HepG2 (cell line): ENCODE data around the gene TAOK3. TPM values are rescaled to one million over a fixed set of nuclear protein-coding genes. Genes with fewer than 3 reads are reported as not detected.
A peak's percentile ranks its signal among the peaks of the same experiment; 100 is the strongest.

ENCODE experiments used
- ATAC-seq: fragments of 200-7000 bp; cut with Tn5 transposase; 3 replicates; pipeline ENCODE4 v1.9.1; 2020; ENCODE audit warnings: mild to moderate bottlenecking, moderate library complexity
- BruUV-seq: library from RNA; stranded (reverse); fragments of 400-500 nt; replicated peaks from 2 replicates; lab custom pipeline; 2021; lab: Mats Ljungman, UMichigan
- CTCF ChIA-PET: fragments of 300-600 bp; formaldehyde crosslinking; extraction: SDS; loops from one replicate; lab custom pipeline; 2021; ENCODE audit warnings: low total read pairs, inconsistent platforms, low intra/inter-chr PET ratio; lab: Yijun Ruan, JAX
- POLR2A ChIA-PET: fragments of 350-600 bp; sonication (Branson Sonifier 250); formaldehyde crosslinking; loops from one replicate; lab custom pipeline; 2020; ENCODE audit warnings: antibody characterized with exemption, inconsistent platforms; lab: Yijun Ruan, JAX
- DNase-seq: peaks from one replicate; pipeline ENCODE4 v3.0.0-alpha.2; 2015; ENCODE audit warnings: low spot score
- FAIRE-seq: peaks from 3 replicates; lab custom pipeline; 2011; peaks lifted over from hg19 to GRCh38; lab: Jason Lieb, UNC
- H2AFZ ChIP-seq: one replicate; pipeline ENCODE4 v1.6.1; 2011; ENCODE audit warnings: low read length, inconsistent platforms
- H3K27ac ChIP-seq: fragments of 300-600 bp; 3 replicates; pipeline ENCODE4 v1.8.0; 2011; ENCODE audit warnings: mixed run types, mild to moderate bottlenecking, mixed read lengths, low read length, inconsistent platforms; ENCODE audit not compliant: insufficient read depth; ENCODE audit errors: extremely low read length
- H3K27me3 ChIP-seq, 2 experiments: fragments of 200-600 bp in 1 of 2; 2 replicates in 1 of 2; 3 replicates in 1 of 2; pipeline versions ENCODE4 v1.6.0 to v1.8.0; 2011; ENCODE audit warnings: low read length in 2 of 2, mild to moderate bottlenecking in 2 of 2, moderate library complexity in 2 of 2, inconsistent platforms in 1 of 2; ENCODE audit not compliant: insufficient read depth in 2 of 2, control insufficient read depth in 1 of 2
- H3K36me3 ChIP-seq, 2 experiments: fragments of 200-600 bp in 1 of 2; replicated peaks in 1 of 2; 2 replicates in 1 of 2; 3 replicates in 1 of 2; pipeline versions ENCODE4 v1.5.1 to v1.8.0; 2011; ENCODE audit warnings: low read length in 2 of 2, inconsistent platforms in 1 of 2; ENCODE audit not compliant: insufficient read depth in 2 of 2, control insufficient read depth in 1 of 2
- H3K4me1 ChIP-seq: 2 replicates; pipeline ENCODE4 v1.5.1; 2012; ENCODE audit warnings: low read length, inconsistent platforms; ENCODE audit not compliant: insufficient read depth
- H3K4me2 ChIP-seq: 2 replicates; pipeline ENCODE4 v1.6.0; 2011; ENCODE audit warnings: low read depth, low read length, inconsistent platforms
- H3K4me3 ChIP-seq, 3 experiments: fragments of 200-600 bp in 1 of 3; sonication (generic), shearing (Covaris generic) in 1 of 3; replicated peaks in 1 of 3; 2 replicates each; pipeline ENCODE4 v1.5.1; 2011 to 2016; ENCODE audit warnings: low read length in 3 of 3, inconsistent platforms in 2 of 3, low read depth in 2 of 3, mild to moderate bottlenecking in 2 of 3, control low read depth in 1 of 3, mixed read lengths in 1 of 3; ENCODE audit not compliant: insufficient read depth in 1 of 3
- H3K79me2 ChIP-seq: one replicate; pipeline ENCODE4 v1.6.1; 2011; ENCODE audit warnings: low read length, inconsistent platforms; ENCODE audit not compliant: insufficient read depth
- H3K9ac ChIP-seq: 2 replicates; pipeline ENCODE4 v1.6.0; 2011; ENCODE audit warnings: mild to moderate bottlenecking, low read depth, low read length, inconsistent platforms; ENCODE audit not compliant: insufficient read depth
- H3K9me3 ChIP-seq: 2 replicates; pipeline ENCODE4 v1.5.1; 2012; ENCODE audit warnings: mild to moderate bottlenecking, low read length
- H4K20me1 ChIP-seq: 2 replicates; pipeline ENCODE4 v1.6.0; 2011; ENCODE audit warnings: inconsistent platforms, mild to moderate bottlenecking, low read length, moderate library complexity; ENCODE audit not compliant: insufficient read depth
- FOXM1 ChIP-seq: sonication (generic); formaldehyde crosslinking; IDR thresholded peaks from 2 replicates; pipeline ENCODE4 v1.5.0; 2020; ENCODE audit warnings: missing genetic modification reagents
- GFI1 ChIP-seq: sonication (generic); formaldehyde crosslinking; IDR thresholded peaks from 2 replicates; pipeline ENCODE4 v1.5.0; 2020; ENCODE audit warnings: missing genetic modification reagents, mild to moderate bottlenecking, borderline replicate concordance
- ZNF367 ChIP-seq: sonication (generic); formaldehyde crosslinking; IDR thresholded peaks from 2 replicates; pipeline ENCODE4 v1.4.0; 2020; ENCODE audit warnings: missing genetic modification reagents, borderline replicate concordance
- ZNF660 ChIP-seq: sonication (generic); formaldehyde crosslinking; IDR thresholded peaks from 2 replicates; pipeline ENCODE4 v1.5.1; 2020; ENCODE audit warnings: mild to moderate bottlenecking, low read depth, missing genetic modification reagents, borderline replicate concordance
- WGBS: methylation state at CpG from one replicate; pipeline ENCODE4 v1.1.6; 2017; ENCODE audit warnings: low lambda C conversion rate; 5-methylcytosine and 5-hydroxymethylcytosine counted together
- in situ Hi-C: cut with HindIII; loops from 2 replicates; pipeline ENCODE4 v1.10.0; 2017; ENCODE audit warnings: low pct_unique_long_range_greater_than_20kb; ENCODE audit not compliant: extremely low pct_ligation_motif_present
- intact Hi-C: fragments of 100-400 bp; cut with micrococcal nuclease; formaldehyde crosslinking; loops from one replicate; pipeline ENCODE4 v1.10.0; 2022; ENCODE audit not compliant: unreplicated experiment
- polyA plus RNA-seq, 8 experiments: library from polyadenylated mRNA; depleted of rRNA in 3 of 8; stranded (reverse) in 7 of 8; unstranded in 1 of 8; fragments of >200 nt; fragmentation: Illumina TruSeq in 4 of 8; extraction: Trizol in 4 of 8; gene quantifications; 2 replicates each; pipeline versions ENCODE4 v1.2.1 to v1.2.3, GENCODE V29; 2011 to 2016; ENCODE audit warnings: low read depth in 4 of 8, missing spikeins in 1 of 8, mixed read lengths in 1 of 8; ENCODE audit not compliant: insufficient read depth in 1 of 8
- total RNA-seq, 5 experiments: library from RNA; depleted of rRNA; stranded (reverse); fragments of >200 nt; fragmentation: Illumina TruSeq; extraction: Trizol; gene quantifications; 2 replicates each; pipeline ENCODE4 v1.2.3, GENCODE V29; 2016; ENCODE audit warnings: low read depth in 1 of 5
- TF ChIP-seq, protein P1 (sequence below): fragments of 450-650 bp; IDR thresholded peaks from 2 replicates; pipeline ENCODE4 v1.6.1; 2016
- TF ChIP-seq, protein P2 (sequence below): sonication (generic); formaldehyde crosslinking; IDR thresholded peaks from 2 replicates; pipeline ENCODE4 v1.4.0; 2020; ENCODE audit warnings: missing genetic modification reagents
- TF ChIP-seq, protein P3 (sequence below): sonication (generic); formaldehyde crosslinking; IDR thresholded peaks from 2 replicates; pipeline ENCODE4 v1.4.0; 2020; ENCODE audit warnings: mild to moderate bottlenecking, low read depth, missing genetic modification reagents
- TF ChIP-seq, protein P4 (sequence below): IDR thresholded peaks from 2 replicates; pipeline ENCODE4 v1.6.1; 2016; ENCODE audit warnings: low read depth, borderline replicate concordance

Gene TAOK3
- total and polyA plus RNA-seq, 2 of the 13 experiments (the other 11 are each of a cell fraction or from before 2014, with no cell fraction given), result 10.4 to 12.3 TPM

DNA sequence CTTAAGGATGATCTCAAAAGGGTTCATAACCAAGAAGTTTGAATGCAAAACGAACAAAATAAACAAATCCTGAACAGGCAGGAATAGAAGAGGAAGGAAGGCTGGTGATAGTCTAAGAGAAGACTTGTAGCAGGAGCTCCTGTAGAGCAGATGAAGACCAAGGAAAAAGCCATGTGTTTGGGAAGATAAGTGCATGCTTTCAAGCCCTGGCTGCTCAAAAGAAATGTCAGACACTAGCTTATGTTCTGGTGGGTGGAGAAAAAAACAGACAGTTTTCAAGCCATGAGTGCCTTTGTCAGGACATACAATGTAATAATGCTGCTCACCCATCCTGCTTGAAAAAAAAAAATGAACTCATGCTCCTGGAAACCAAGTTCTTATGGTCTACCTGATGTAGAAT, 27.4 kb downstream of the TAOK3 start:
- in situ Hi-C loops (no loop called here), intact Hi-C loops (no loop called here)
- POLR2A ChIA-PET, result no interaction called here
- no peak for FAIRE-seq
- no peaks in the 10 kb centered on the region for H3K36me3 ChIP-seq
- peaks cover 13% of the 10 kb centered on the region for H3K4me1 ChIP-seq
- no peak for ATAC-seq
- no peaks in the 10 kb centered on the region for H3K27me3 ChIP-seq
- peaks cover 2% of the 10 kb centered on the region for H3K79me2 ChIP-seq
- no peak overlapping the region for H3K27ac ChIP-seq
- BruUV-seq, result no TSS peak
- H2AFZ ChIP-seq, result no peak overlapping the region
- WGBS, result 87% methylated on average over 1 of the region's 1 CpG
- H3K4me3 ChIP-seq, result no peak overlapping the region
- H4K20me1 ChIP-seq, result no peaks in the 10 kb centered on the region
- CTCF ChIA-PET, result no interaction called here
- H3K9me3 ChIP-seq, result no peaks in the 10 kb centered on the region
- H3K9ac ChIP-seq, result no peak overlapping the region
- no peak for TF ChIP-seq GFI1 (CRISPR knock-in tag)
- TF ChIP-seq, protein P1, sequence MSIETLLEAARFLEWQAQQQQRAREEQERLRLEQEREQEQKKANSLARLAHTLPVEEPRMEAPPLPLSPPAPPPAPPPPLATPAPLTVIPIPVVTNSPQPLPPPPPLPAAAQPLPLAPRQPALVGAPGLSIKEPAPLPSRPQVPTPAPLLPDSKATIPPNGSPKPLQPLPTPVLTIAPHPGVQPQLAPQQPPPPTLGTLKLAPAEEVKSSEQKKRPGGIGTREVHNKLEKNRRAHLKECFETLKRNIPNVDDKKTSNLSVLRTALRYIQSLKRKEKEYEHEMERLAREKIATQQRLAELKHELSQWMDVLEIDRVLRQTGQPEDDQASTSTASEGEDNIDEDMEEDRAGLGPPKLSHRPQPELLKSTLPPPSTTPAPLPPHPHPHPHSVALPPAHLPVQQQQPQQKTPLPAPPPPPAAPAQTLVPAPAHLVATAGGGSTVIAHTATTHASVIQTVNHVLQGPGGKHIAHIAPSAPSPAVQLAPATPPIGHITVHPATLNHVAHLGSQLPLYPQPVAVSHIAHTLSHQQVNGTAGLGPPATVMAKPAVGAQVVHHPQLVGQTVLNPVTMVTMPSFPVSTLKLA, result peak; percentile 31; the same call in 1 of the 2 replicates
- no peak overlapping the region for H3K4me2 ChIP-seq
- DNase-seq, result no peak

DNA sequence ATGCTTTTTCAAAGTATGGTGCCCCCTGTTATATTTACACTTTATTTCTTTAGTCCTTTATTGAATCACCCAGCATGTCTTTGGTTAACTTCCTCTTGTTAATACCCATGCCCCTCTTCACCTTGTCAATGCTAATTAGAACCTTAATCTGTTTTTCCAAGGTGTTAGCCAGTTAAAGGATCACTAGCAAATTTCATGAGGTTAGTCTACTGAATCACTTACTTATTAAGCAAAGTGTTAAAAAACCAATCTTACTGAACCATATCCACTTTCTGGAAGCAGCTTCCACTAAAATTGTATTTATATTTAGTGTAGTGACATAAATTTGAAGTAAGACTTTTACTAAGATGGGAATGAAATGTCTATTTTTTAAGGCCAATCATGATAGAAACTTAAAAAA, 27.9 kb downstream of the TAOK3 start:
- FAIRE-seq (no peak), DNase-seq (no peak)
- intact Hi-C loops, result no loop called here
- H3K36me3 ChIP-seq, result no peaks in the 10 kb centered on the region
- ChIA-PET POLR2A (no interaction called here), CTCF (no interaction called here)
- no peaks in the 10 kb centered on the region for H3K27me3 ChIP-seq
- no TSS peak for BruUV-seq
- H3K4me3 ChIP-seq, result no peak overlapping the region
- TF ChIP-seq ZNF660 (CRISPR knock-in tag) (no peak), FOXM1 (CRISPR knock-in tag) (no peak), ZNF367 (CRISPR knock-in tag) (no peak)
- TF ChIP-seq, protein P2, sequence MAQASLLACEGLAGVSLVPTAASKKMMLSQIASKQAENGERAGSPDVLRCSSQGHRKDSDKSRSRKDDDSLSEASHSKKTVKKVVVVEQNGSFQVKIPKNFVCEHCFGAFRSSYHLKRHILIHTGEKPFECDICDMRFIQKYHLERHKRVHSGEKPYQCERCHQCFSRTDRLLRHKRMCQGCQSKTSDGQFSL (CRISPR knock-in tag), result no peak
- TF ChIP-seq, protein P3, sequence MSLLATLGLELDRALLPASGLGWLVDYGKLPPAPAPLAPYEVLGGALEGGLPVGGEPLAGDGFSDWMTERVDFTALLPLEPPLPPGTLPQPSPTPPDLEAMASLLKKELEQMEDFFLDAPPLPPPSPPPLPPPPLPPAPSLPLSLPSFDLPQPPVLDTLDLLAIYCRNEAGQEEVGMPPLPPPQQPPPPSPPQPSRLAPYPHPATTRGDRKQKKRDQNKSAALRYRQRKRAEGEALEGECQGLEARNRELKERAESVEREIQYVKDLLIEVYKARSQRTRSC, result no peak
- TF ChIP-seq, protein P4, sequence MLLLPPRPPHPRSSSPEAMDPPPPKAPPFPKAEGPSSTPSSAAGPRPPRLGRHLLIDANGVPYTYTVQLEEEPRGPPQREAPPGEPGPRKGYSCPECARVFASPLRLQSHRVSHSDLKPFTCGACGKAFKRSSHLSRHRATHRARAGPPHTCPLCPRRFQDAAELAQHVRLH (CRISPR knock-in tag), result no peak
- TF ChIP-seq, all 625 proteins: peak for 0
- in situ Hi-C loops, result no loop called here
- ATAC-seq, result no peak
- no peaks in the 10 kb centered on the region for H3K9me3 ChIP-seq
- H3K4me2 ChIP-seq, result no peak overlapping the region
- H3K9ac ChIP-seq, result no peak overlapping the region
- H3K4me1 ChIP-seq, result peaks cover 13% of the 10 kb centered on the region
- no peaks in the 10 kb centered on the region for H4K20me1 ChIP-seq
- H3K27ac ChIP-seq, result no peak overlapping the region
- no peak overlapping the region for H2AFZ ChIP-seq
- H3K79me2 ChIP-seq, result peaks cover 2% of the 10 kb centered on the region
